ENCODE results near the gene ESR1. TPM values are rescaled to one million over a fixed set of nuclear protein-coding genes. Genes with fewer than 3 reads are reported as not detected.

Gene ESR1
- total RNA-seq, 2 donors from 2014 or later, result 0.16 to 0.37 TPM

GRCh38 chr6:151783692-151784091 lies 23.8 kb upstream of the ESR1 start:
- DNase-seq, result no peak
- intact Hi-C loops (cut with DNase I), result no loop called here
- TF ChIP-seq CTCF (IDR thresholded peaks at IDR 0.05), result no peak
- Histone ChIP-seq H3K36me3 (no peaks in the 10 kb centered on the region), H3K9me3 (no peaks in the 10 kb centered on the region), H3K4me1 (no peaks in the 10 kb centered on the region), H3K9ac (ENCODE audit: low read depth in 2 of 2, low read length in 2 of 2) (no peak overlapping the region), H3K27ac (no peak overlapping the region), H3K27me3 (no peaks in the 10 kb centered on the region), H3K4me3 (no peak overlapping the region)

- no peak for TF ChIP-seq CTCF (IDR thresholded peaks at IDR 0.05)
- Histone ChIP-seq H3K27me3 (no peaks in the 10 kb centered on the region), H3K9ac (ENCODE audit: low read depth in 2 of 2, low read length in 2 of 2) (no peak overlapping the region), H3K4me1 (no peaks in the 10 kb centered on the region), H3K36me3 (no peaks in the 10 kb centered on the region), H3K4me3 (no peak overlapping the region), H3K27ac (no peak overlapping the region), H3K9me3 (no peaks in the 10 kb centered on the region)
- intact Hi-C loops (cut with DNase I), result no loop called here
- no peak for DNase-seq
Measured at GRCh38 chr6:151784441-151785214, 22.9 kb upstream of the ESR1 start.

- Histone ChIP-seq H3K27me3 (no peaks in the 10 kb centered on the region), H3K27ac (no peak overlapping the region), H3K9me3 (no peaks in the 10 kb centered on the region), H3K4me1 (no peaks in the 10 kb centered on the region), H3K4me3 (no peak overlapping the region), H3K36me3 (no peaks in the 10 kb centered on the region), H3K9ac (ENCODE audit: low read depth in 2 of 2, low read length in 2 of 2) (no peak overlapping the region)
- no peak for TF ChIP-seq CTCF (IDR thresholded peaks at IDR 0.05)
- no peak for DNase-seq
- intact Hi-C loops (cut with DNase I), result no loop called here
Measured at GRCh38 chr6:151796842-151797530, 10.5 kb upstream of the ESR1 start.

- no peak for TF ChIP-seq CTCF (IDR thresholded peaks at IDR 0.05)
- Histone ChIP-seq H3K36me3 (no peaks in the 10 kb centered on the region), H3K4me1 (no peaks in the 10 kb centered on the region), H3K27me3 (peaks cover 24% of the 10 kb centered on the region), H3K9ac (ENCODE audit: low read depth in 2 of 2, low read length in 2 of 2) (no peak overlapping the region), H3K9me3 (no peaks in the 10 kb centered on the region), H3K4me3 (no peak overlapping the region), H3K27ac (no peak overlapping the region)
- intact Hi-C loops (cut with DNase I), result no loop called here
- no peak for DNase-seq
Measured at GRCh38 chr6:151803743-151804142, 3.7 kb upstream of the ESR1 start.

- DNase-seq, result no peak
- H3K36me3 ChIP-seq, result no peaks in the 10 kb centered on the region
- H3K4me3 ChIP-seq, result no peak overlapping the region
- H3K9ac ChIP-seq (ENCODE audit: low read depth in 2 of 2, low read length in 2 of 2), result no peak overlapping the region
- TF ChIP-seq CTCF (IDR thresholded peaks at IDR 0.05), result no peak
- H3K9me3 ChIP-seq, result no peaks in the 10 kb centered on the region
- no peak overlapping the region for H3K27ac ChIP-seq
- H3K4me1 ChIP-seq, result no peaks in the 10 kb centered on the region
- peaks cover 30% of the 10 kb centered on the region for H3K27me3 ChIP-seq
- intact Hi-C loops (cut with DNase I), result no loop called here
Measured at GRCh38 chr6:151804585-151805285, 2.7 kb upstream of the ESR1 start.

Measured in colonic mucosa (tissue), 4 donors.